NCI-H2029 (cell line): ENCODE results near the gene TFPI.
A peak's percentile ranks its signal among the peaks of the same experiment; 100 is the strongest.

Source experiments
- DNase-seq: peaks from one replicate; lab custom pipeline; 2025; lab: John Stamatoyannopoulos, UW

The TFPI gene

DNA sequence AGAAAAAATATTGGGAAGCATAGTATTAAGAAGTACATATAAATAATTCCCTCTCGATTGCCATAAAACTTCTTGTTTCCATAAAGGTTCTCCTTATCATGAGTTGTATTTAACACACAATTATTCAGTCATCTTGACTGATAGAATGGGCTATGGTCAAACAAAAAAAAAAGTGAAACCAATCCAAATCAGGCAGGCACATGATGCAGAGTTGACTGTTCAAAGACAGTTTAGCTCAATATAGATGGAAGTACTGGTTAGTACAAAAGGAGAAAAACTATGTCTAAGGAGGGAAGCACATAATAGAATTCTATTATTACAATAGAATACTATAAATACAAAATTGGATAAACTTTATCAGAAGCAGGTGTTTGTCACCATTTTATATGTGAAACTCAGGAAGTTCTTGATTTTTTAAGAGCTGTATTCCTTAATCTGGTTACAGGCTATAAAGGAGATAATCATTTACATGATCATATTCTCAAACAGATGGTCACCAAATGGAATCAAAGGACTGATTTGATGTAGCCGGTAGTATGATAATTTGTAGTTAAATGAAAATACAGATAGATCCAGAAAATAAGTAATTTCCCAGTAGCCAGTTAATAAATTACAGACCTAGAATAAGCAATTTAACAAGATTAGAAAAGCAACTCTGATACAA lies 88.0 kb downstream of the TFPI start:
- no peak for DNase-seq

- DNase-seq: no peak
Observed at GRCh38 chr2:187462839-187463238, 91.4 kb downstream of the TFPI start.

- peak; percentile 34 for DNase-seq
Observed at GRCh38 chr2:187461294-187462261, 92.7 kb downstream of the TFPI start.

DNA sequence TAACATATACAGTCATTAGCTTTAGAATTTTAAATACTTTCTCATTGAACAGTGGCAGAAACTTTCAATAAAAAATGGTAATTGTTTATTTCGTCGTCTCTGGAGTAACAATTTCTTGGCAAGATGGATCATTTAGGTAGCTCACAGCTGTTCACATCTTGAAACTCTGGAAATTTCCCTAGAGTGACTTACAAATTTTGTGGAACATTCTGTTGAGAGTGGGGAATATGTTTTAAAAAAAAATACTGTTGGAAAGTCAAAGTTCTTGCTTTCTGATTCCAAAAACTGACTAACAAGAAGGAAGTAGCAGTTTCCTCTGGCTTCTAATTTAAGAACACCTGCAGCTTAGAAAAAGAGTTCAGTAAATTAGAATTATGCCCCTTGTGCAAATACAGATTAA lies 95.0 kb downstream of the TFPI start:
- no peak for DNase-seq

- DNase-seq: peak; percentile 2
Observed at GRCh38 chr2:187453078-187453641, 101.1 kb downstream of the TFPI start.

- DNase-seq: no peak
Observed at GRCh38 chr2:187451510-187451909, 102.7 kb downstream of the TFPI start.

GRCh38 chr2:187447336-187447735 lies 106.9 kb downstream of the TFPI start:
- no peak for DNase-seq

GRCh38 chr2:187446711-187447110 lies 107.5 kb downstream of the TFPI start:
- no peak for DNase-seq

GRCh38 chr2:187445051-187445450 lies 109.2 kb downstream of the TFPI start:
- DNase-seq: no peak

- no peak for DNase-seq
Observed at GRCh38 chr2:187442778-187443177, 111.5 kb downstream of the TFPI start.

- DNase-seq: no peak
Observed at GRCh38 chr2:187442378-187442777, 111.9 kb downstream of the TFPI start.

- no peak for DNase-seq
Observed at GRCh38 chr2:187440101-187440675, 114.0 kb downstream of the TFPI start.

DNA sequence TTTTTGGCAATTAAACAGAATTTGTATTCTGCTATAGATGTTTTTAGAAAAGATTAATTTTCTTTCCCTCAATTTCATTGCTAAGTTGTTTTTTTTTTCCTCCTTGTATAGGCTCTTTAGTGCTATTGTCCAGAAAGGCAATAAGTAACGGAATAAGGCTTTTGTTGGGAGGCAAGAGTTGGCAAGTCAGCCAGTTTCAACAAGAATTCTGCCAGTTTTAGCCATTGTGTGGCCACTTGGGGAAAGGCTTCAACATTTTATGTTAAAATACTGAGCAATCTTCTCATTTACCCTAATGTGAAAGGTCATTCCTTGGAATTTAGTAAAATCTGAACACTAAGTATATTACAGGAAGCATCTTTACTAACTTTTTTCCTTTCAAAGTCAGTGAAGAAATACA lies 115.8 kb downstream of the TFPI start:
- no peak for DNase-seq

GRCh38 chr2:187435756-187436155 lies 118.5 kb downstream of the TFPI start:
- no peak for DNase-seq

- no peak for DNase-seq
Observed at GRCh38 chr2:187435078-187435477, 119.2 kb downstream of the TFPI start.

DNA sequence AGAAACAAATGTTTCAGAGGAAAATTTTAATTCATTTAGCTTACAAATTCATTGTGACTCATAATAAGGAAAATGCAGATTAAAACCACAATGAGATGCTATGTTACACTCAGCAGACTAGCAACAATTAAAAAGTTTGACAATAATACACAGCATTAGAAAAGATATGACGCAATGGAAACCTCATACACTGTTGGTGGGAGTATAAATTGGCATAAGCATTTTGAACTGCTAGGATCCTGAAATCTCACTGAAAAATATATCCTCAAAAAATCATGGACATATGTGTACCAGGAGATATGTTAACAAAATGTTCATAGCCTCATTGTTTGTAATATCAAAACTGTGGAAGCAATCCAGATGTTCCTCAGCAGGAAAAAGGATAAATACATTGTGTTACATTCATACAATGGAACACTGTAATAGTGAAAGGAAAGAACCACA lies 119.9 kb downstream of the TFPI start:
- no peak for DNase-seq

- no peak for DNase-seq
Observed at GRCh38 chr2:187431911-187432310, 122.3 kb downstream of the TFPI start.

DNA sequence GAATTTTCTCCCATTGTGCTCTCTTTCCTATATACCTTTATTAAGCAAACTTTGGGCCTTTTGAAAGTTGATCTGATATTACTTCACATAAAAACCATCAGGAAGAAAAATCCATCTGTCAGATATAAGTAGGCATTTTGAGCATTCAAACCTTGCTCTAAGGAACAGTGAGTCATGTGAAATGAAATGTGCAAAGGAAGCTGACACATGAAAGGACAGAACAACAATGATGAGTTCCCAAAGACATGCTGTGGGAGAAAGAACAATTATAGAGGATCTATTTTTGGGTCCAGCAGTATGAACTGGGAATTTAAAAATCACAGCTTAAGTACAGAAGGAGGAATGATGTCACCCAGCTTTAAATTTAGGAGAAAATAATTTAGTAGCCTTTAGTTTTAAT lies 124.2 kb downstream of the TFPI start:
- no peak for DNase-seq

DNA sequence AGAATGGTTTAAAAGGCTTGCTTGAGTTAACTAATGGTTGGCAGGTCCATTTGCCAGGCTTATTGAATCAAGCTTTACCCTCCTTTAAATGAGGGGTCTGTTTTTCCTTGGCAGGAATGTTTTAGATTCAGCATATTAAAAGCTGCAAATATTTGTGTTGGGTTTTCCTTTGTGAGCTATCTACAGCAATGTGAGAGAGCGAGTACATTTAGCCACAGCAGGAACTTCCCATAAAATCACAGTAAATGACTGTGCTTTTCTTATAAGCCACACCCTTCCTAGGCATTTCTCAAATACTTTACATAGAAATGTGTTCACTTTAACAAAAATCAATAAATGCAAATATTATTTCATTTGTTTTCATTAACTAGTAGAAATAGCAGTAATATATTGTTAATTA lies 130.1 kb downstream of the TFPI start:
- no peak for DNase-seq

GRCh38 chr2:187422282-187422681 lies 132.0 kb downstream of the TFPI start:
- no peak for DNase-seq

DNA sequence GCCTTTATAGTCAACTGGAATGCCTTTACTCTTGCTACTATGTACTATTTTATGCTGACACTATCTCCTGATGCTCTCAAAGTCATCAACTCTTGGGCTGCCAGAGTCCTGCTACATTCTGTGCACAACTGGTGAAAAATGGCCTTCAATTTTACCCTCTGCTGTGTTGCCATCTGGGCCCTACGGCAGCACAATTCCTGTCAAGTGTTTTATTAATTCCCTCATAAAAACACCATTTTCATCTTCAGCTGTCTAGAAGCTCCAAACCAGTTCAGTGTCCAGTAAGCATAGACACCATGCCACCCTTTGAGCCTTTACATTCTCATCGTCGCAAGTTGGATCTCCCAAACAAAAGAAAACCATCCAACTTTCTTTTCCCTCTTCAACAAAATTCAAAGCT lies 132.7 kb downstream of the TFPI start:
- DNase-seq: no peak

GRCh38 chr2:187419808-187420207 lies 134.4 kb downstream of the TFPI start:
- DNase-seq: no peak

DNA sequence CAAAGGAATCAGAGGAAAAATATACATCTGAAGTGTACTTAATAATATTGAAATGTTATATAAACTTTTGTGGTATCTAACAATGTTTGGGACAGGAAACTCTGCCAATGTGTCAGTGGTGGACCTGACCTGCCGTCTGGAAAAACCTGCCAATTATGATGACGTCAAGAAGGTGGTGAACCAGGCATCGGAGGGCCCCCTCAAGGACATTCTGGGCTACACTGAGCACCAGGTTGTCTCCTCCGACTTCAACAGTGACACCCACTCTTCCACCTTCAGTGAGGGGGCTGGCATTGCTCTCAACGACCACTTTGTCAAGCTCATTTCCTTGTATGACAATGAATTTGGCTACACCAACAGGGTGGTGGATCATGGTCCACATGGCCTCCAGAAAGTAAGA lies 138.8 kb downstream of the TFPI start:
- no peak for DNase-seq
